GM18873 (cell line): ENCODE measurements around the gene IL36G.
"Not testable (repeated sequence)": the region's sequence is repeated elsewhere in the genome, so short reads cannot be mapped to it uniquely, and the experiment has no call there.

ENCODE experiments used
- ATAC-seq: cut with Tn5 transposase; IDR thresholded peaks from one replicate; pipeline ENCODE4 v1.9.1; 2021; ENCODE audit warnings: mild to moderate bottlenecking, moderate library complexity, moderate number of reproducible peaks; ENCODE audit not compliant: unreplicated experiment, low FRiP score

The IL36G gene

DNA sequence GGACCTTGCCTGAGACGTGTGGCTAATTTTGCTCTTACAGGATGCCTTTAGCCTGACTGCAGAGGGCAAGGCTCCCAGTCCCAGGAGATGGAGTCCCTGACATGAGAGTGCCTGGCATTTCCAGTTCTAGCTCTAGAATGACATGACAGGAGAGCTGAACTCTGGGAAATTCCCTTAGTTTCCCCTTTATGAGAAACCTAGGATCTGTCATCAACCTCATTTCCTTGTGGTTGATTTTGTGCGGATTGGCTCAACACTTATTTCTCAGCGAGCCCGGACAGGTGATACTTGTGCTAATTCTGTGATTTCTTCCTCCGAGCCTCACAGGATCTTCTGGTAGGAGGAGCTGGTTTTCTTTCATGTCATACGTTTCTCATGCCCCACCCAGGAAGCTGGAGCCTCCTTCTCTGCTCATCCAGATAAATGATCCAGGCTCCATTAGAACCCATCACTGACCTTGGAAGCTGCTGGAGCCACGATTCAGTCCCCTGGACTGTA lies at the start of gene IL36G:
Gene IL36G (plus strand): TSS at position 448 of the 498 bp plus-strand sequence. CDS start 633 bp downstream, outside the sequence.
- no peak for ATAC-seq

GRCh38 chr2:112933261-112933660 lies 44.5 kb upstream of the IL36G start:
- no peak for ATAC-seq

- not testable (repeated sequence) for ATAC-seq
These were observed 43.7 kb upstream of the IL36G start for GRCh38 chr2:112934117-112934516.

- ATAC-seq = no peak
These were observed 40.9 kb upstream of the IL36G start for GRCh38 chr2:112936927-112937232.

GRCh38 chr2:112938904-112939303 lies 38.9 kb upstream of the IL36G start:
- no peak for ATAC-seq

DNA sequence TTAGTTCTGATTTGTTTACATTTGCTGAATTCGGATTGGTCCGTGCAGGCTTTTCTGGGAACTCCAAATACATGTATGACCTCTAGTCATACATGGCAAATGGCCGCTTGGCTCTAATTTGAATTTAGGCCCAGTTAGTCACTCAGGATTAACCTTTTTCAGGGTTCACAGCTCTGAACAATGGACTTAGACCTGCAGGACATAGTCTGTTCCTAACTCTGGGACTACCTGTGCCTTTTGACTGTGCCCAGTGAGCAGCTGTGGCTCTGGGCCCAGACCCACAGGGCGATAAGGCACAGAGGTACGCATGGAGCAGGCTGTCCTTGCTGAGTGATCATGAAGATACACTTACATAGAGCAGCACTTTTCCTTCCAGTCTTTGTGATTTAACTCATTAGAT lies 38.4 kb upstream of the IL36G start:
- no peak for ATAC-seq

GRCh38 chr2:112940859-112941625 lies 36.8 kb upstream of the IL36G start:
- no peak for ATAC-seq

DNA sequence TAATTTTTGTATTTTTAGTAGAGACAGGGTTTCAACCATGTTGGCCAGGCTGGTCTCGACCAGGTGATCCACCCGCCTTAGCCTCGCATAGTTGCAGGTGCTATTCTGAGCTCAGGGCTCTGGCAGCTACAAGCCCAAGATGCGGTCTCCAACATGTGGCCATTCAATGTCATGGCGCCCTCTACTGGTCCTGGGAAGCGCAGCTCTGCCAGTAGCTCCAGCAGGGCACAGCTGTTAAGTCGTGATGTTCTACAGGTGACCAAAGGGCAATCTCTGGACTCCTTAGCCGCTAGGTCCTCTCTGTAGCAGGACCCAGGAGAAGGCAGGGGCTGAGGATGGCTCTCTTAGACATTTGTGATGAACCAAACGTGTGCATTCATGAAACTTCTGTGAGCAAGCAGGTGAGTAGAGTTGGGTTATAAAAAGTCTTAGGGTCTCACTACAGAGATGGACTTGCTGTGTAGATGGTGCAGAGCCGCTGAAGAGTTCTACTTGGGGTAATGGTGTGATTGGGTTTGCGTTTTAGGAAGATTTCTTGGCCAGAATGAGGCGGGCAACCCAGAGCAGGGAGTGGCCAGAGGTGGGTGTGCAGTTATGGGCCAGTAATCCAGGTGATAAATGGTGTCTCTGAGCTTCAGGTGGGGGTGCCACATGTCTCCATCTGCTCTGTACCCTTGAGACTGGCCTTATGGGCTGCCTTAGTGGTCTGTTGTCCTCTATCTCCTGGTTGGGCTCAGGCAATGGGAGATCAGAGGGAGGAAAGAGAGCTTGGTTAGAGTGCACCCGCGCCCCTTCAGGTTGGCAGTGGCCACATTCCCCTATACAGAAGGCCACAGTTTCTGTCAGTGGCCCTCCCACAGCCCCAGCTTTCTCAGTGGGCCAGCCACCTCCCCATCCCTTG lies 35.8 kb upstream of the IL36G start:
- ATAC-seq = peak; percentile 74

DNA sequence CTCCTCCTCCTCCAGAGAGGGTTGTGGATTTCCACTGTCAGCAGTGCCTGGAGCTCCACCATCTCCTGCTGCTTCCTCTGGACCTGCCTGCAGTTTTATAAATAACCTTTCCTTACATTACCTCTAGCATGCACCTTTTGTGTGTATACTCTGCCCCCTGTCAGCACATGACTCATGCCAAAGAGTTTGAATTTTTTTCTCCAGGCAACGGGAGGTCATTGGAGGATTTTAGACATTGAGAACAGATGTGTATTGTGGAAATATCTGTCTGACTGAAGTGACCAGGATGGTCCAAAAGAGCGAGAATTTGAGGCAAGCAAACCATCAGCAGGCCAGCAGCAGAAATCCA lies 35.2 kb upstream of the IL36G start:
- no peak for ATAC-seq

- no peak for ATAC-seq
These were observed 32.8 kb upstream of the IL36G start for GRCh38 chr2:112944971-112945370.

- no peak for ATAC-seq
These were observed 31.7 kb upstream of the IL36G start for GRCh38 chr2:112946086-112946485.

- no peak for ATAC-seq
These were observed 30.4 kb upstream of the IL36G start for GRCh38 chr2:112947374-112947773.

- no peak for ATAC-seq
These were observed 28.4 kb upstream of the IL36G start for GRCh38 chr2:112949456-112949855.

GRCh38 chr2:112954364-112954763 lies 23.4 kb upstream of the IL36G start:
- no peak for ATAC-seq

DNA sequence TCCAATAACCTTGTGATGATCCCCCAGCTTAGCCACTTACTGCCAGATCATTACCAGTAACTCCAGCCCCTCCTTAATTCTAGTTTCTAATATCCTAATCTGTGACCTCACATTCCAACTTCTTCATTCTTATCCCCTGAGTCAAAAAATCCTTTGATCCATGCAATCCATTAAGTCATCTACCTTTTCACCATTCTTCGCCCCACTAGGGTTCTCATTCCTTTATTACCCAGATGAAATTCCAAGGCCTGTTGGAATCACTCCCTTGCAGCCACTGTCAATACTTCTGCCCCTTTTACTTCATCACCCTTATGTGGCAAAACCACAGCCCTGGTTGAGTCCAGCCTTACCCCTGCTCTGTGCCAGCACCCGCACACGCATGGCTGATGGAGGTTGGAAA lies 20.3 kb upstream of the IL36G start:
- ATAC-seq = no peak

DNA sequence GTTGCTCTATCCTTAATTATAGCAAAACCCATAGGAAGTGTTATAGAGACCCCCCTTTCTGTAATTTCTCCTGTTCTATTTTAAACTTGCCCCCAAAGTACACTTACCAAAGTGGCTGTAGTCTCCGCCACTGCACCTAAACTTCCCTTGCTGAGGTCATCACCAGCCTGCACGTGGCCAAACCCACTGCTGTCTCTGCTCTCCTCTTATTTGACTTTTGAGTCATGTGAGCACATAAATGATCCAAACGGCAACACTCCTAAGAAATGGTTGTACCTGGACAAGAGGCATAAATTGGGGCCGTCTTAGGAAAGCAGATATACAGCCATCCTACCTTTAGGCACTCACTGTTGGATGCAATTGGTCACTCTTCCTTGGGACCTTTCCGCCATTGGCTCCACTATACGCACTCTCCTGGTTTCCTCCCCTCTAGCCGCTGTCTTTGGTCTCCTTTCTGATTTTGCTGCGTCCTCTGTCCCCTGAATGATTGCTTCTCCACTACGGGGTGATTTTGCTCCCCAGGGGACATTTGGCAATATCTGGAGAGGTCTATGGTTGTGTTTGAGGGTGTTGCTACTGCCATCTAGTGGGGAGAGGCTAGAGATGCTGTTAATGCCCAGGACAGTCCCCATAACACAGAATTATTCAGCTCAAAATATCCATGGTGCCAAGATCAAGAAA lies 19.2 kb upstream of the IL36G start:
- ATAC-seq = no peak

DNA sequence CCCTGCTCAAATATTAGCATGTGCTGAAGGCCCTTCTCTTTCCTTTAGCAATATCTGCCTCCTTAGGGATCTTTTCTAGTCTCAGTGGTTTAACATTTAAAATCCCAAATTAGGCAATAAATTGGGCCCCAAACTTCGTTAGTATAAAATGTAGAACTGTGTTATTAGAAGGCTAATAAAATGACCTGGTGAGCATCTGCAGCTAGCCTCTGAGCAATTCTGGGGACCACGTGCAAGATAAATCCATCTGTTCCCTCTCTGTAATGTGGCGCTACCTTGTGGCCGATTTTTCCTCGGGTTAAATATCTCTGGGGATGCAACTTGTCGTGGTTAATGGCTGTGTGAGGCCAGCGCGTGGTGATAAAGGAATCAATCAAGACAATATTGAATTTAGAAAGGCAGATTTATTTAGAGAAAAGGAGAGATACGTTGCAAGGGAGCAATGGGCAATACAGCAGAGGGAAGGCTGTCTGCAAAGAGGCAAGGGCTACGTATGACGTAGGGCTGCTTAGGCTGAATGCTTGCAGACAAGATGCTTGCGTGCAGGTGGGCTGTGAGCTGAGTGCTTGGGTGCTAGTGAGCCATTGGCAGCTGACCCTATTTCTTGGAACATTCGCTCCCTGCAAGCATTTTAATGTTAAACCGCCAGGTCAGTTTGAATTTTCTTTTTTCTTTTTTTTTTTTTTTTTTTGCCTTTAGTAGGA lies 18.5 kb upstream of the IL36G start:
- no peak for ATAC-seq

GRCh38 chr2:112960230-112960825 lies 17.5 kb upstream of the IL36G start:
- ATAC-seq = no peak

GRCh38 chr2:112962308-112963175 lies 15.3 kb upstream of the IL36G start:
- ATAC-seq = no peak
